ENCODE data around the gene XPC.

The XPC gene

DNA sequence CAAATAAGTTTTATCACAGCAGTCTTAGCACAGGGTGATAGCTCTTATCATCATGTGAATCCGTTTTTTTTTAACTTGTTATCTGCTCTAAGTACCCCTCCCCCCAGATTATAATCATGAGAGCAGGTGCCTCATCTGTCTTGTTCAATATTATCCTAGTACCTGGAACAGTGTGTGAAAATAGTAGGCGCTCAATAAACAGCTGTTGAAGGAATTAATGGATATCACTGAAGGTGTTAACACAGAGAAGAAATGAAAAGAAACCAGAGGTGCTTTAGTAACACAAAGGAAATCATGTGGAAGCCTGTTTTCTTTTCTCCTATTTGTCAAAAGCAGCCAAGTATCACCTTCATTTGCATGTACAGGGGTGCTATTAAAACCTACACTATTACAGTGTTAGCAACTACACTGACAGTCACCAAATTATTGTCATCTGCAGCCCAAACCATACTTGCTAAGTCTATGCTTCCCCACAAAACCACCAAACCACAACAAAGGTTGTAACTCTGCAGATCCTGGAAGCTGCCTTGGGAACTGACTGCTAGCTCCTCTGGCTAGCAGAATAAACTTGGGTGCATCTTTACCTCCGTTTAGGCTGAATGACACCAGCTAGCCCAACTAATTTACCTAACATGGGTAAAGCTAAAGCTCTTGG lies 2.9 kb downstream of the XPC start:
- H3K4me3 ChIP-seq (replicated peaks; ENCODE audit: low read depth, low read length): no peak overlapping the region

DNA sequence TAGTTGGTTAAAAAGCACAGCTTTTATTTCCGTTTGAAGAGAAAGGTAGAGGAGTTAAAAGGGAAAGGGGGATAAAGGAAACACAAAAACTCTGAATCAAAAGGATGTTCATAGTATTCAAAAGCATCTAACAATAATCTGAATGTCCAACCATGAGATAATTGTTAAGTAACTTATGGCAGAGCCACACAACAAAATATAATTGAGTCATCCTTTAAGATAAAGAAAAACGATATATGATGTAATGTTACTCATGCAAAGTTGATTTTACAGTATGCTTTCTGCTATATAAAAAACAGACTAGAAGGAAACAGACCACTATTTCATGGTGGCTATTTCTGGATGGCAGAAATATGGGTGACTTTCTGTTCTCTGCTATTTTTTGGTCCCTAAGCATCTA lies 3.9 kb downstream of the XPC start:
- peak; percentile 39 for DNase-seq (ENCODE audit: low read depth)
- TF ChIP-seq, protein P1, sequence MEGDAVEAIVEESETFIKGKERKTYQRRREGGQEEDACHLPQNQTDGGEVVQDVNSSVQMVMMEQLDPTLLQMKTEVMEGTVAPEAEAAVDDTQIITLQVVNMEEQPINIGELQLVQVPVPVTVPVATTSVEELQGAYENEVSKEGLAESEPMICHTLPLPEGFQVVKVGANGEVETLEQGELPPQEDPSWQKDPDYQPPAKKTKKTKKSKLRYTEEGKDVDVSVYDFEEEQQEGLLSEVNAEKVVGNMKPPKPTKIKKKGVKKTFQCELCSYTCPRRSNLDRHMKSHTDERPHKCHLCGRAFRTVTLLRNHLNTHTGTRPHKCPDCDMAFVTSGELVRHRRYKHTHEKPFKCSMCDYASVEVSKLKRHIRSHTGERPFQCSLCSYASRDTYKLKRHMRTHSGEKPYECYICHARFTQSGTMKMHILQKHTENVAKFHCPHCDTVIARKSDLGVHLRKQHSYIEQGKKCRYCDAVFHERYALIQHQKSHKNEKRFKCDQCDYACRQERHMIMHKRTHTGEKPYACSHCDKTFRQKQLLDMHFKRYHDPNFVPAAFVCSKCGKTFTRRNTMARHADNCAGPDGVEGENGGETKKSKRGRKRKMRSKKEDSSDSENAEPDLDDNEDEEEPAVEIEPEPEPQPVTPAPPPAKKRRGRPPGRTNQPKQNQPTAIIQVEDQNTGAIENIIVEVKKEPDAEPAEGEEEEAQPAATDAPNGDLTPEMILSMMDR (IDR thresholded peaks at IDR 0.05; ENCODE audit: low read length, missing control alignments): no peak
- no peak overlapping the region for H3K4me3 ChIP-seq (replicated peaks; ENCODE audit: low read depth, low read length)

More for the DNA sequence above, 2.9 kb downstream of the XPC start:
- TF ChIP-seq, protein P1 (IDR thresholded peaks at IDR 0.05; ENCODE audit: low read length, missing control alignments): no peak
- no peak for DNase-seq (ENCODE audit: low read depth)

DNA sequence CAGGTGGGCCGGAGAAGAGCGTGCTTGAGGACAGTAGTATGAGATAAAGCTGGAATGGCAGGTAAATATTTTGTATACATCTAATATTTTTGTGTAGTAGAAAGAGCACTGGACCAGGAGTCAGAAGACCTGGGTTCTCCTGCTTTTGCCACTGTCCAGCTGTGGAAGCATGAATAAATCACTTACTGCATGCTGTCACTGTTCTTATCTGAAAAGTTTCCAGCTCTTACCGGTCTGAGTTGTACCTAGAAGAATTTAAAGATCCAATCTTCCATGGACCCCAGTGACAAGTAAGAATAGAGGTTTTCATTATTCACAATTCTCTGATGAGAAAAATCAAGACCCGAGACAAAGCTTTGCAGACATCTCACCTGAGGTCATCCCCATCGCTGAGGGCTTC lies 5.9 kb downstream of the XPC start:
- TF ChIP-seq, protein P1 (IDR thresholded peaks at IDR 0.05; ENCODE audit: low read length, missing control alignments): no peak
- DNase-seq (ENCODE audit: low read depth): no peak
- no peak overlapping the region for H3K4me3 ChIP-seq (replicated peaks; ENCODE audit: low read depth, low read length)

DNA sequence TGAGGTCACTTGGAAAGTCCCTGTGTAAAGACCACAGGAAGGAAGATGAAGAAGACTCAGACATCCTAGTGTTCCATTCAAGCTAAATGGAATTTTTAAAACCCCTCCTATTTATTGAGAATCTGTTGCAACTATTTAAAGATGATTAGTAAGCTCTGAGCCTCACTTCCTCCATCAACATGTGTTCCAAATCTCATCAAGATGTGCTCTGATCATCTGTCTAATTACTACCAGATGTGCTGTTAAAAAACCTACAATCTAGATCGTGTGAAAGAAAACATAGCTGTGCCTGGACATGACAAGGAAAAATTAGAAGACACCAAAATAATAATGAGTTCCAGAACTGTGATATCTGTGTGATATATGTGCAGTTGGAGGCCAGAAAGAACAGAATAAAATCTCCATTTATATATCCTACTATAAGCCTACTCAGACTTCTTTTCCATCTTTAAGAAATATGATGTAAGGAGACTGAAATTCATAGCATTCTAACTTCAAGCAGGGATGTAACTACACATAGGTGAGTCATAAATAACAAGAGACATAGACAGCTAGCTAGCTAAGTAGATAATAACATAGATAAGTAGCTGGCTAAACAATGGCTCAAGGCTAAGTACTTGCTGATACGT lies 7.8 kb downstream of the XPC start:
- no peak overlapping the region for H3K4me3 ChIP-seq (replicated peaks; ENCODE audit: low read depth, low read length)
- TF ChIP-seq, protein P1 (IDR thresholded peaks at IDR 0.05; ENCODE audit: low read length, missing control alignments): no peak
- DNase-seq (ENCODE audit: low read depth): peak; percentile 65

DNA sequence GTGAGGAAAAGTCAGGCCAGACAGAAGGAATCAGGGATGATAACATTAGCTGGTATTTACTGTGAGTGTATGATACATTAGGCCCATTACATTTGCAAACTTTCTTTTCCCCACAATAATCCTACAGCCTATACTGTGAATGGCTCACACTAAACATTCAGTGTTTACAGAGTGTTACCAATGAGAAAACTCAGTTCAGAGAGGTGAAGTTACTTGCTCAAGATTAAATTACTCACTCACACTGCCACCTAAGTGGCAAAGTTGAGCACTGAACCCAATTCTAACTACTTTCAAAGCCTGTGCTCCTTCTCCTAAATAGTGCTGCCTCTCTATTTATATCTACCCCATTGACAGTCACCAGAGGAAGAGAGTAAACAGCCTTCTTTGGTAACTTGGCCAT lies 8.5 kb downstream of the XPC start:
- TF ChIP-seq, protein P1 (IDR thresholded peaks at IDR 0.05; ENCODE audit: low read length, missing control alignments): no peak
- no peak overlapping the region for H3K4me3 ChIP-seq (replicated peaks; ENCODE audit: low read depth, low read length)
- no peak for DNase-seq (ENCODE audit: low read depth)

DNA sequence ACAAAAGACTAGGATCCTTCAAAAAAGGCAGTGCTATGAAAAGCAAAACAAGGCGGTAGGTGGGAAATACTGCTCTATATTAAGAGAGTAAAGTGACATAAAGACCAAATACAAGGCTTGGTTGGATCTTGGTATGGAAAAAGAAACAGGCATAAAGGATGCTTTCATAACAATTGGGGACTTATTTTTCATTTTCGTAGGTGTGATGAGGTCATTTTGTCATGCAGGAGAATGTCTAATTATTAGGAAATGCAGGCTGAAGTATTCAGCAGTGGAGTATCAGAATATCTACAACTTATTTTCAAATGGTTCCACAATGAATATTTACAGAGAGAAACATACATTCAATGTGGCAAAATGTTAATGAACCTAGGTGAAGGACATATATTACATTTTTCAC lies 9.0 kb downstream of the XPC start:
- no peak overlapping the region for H3K4me3 ChIP-seq (replicated peaks; ENCODE audit: low read depth, low read length)
- DNase-seq (ENCODE audit: low read depth): no peak
- TF ChIP-seq, protein P1 (IDR thresholded peaks at IDR 0.05; ENCODE audit: low read length, missing control alignments): no peak

All from fibroblast of pulmonary artery (primary cell).